SK-N-SH treated with all-trans-retinoic acid at 6 μM for 48 hours (cell line): ENCODE measurements around the gene FAM13A.

Experiments used
- GLIS3 ChIP-seq: fragments of 250-450 bp; sonication (Bioruptor Pico); IDR thresholded peaks from 2 replicates; pipeline ENCODE4 v1.5.0; 2020; ENCODE audit warnings: mild to moderate bottlenecking, moderate library complexity
- ZC3H10 ChIP-seq: fragments of 250-450 bp; sonication (Bioruptor Pico); IDR thresholded peaks from 2 replicates; pipeline ENCODE4 v1.5.1; 2021; ENCODE audit warnings: mild to moderate bottlenecking, moderate library complexity
- ZFP30 ChIP-seq: fragments of 450-650 bp; formaldehyde crosslinking; IDR thresholded peaks from 2 replicates; pipeline ENCODE4 v1.5.0; 2022; ENCODE audit warnings: mild to moderate bottlenecking, moderate library complexity
- TF ChIP-seq, protein P1 (sequence below): fragments of 250-450 bp; sonication (Bioruptor Pico); IDR thresholded peaks from 2 replicates; pipeline ENCODE4 v1.8.0; 2020; ENCODE audit warnings: mild to moderate bottlenecking, moderate library complexity, borderline replicate concordance

DNA sequence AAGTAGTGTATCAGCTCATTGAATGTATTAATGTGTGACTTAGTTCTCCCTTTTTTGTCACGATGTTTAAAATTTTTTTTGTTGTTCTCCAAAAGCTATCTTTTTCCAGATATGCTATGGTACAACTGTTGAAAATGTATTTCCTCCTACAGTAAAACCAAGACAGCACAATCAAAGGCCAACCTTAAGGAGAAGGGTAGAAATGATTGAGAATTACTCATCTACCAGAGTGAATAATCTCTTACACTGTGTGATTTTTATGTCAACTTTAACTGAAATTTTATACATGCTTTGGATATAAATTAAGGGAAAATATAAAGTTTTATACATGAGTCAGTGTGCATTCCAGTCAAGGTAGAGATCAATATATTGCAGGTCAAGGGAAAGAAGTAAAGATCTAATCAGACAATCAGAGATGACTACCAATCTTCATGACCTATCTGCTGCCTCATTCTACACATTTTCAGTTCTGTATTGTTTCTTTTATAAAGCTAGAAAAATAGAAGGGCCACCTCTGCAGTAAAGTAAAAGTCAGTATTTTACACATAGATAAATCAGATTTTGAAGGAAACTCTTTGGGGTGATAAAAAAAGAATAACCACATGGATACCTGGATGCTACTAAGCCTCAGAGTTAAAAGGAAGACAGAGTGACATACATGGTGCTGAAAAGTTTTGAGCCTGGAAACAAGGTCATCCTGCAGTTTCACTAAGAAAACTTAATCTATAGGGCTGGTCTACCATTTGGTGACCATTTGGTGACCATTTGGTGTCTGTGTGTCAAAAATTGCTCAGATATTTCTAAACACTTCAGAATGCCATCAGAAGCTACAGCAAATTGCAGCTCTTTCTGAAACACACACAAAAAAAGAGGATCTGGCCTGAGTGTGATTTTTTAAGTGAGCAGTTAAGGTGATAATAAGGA is 1.6 kb downstream of the FAM13A start:
- TF ChIP-seq ZC3H10 (CRISPR knock-in tag) (no peak), GLIS3 (CRISPR knock-in tag) (no peak), ZFP30 (CRISPR knock-in tag) (no peak)
- TF ChIP-seq, protein P1, sequence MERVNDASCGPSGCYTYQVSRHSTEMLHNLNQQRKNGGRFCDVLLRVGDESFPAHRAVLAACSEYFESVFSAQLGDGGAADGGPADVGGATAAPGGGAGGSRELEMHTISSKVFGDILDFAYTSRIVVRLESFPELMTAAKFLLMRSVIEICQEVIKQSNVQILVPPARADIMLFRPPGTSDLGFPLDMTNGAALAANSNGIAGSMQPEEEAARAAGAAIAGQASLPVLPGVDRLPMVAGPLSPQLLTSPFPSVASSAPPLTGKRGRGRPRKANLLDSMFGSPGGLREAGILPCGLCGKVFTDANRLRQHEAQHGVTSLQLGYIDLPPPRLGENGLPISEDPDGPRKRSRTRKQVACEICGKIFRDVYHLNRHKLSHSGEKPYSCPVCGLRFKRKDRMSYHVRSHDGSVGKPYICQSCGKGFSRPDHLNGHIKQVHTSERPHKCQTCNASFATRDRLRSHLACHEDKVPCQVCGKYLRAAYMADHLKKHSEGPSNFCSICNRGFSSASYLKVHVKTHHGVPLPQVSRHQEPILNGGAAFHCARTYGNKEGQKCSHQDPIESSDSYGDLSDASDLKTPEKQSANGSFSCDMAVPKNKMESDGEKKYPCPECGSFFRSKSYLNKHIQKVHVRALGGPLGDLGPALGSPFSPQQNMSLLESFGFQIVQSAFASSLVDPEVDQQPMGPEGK (CRISPR knock-in tag): no peak
